CD4-positive, CD25-positive, alpha-beta regulatory T cell (primary cell): ENCODE measurements around the gene SMIM5. TPM values are rescaled to one million over a fixed set of nuclear protein-coding genes. Genes with fewer than 3 reads are reported as not detected.
A peak's percentile ranks its signal among the peaks of the same experiment; 100 is the strongest.
"Not testable (repeated sequence)": the region's sequence is repeated elsewhere in the genome, so short reads cannot be mapped to it uniquely, and the experiment has no call there.

ENCODE experiments used
- ATAC-seq, 2 donors: fragments of 150-1000 bp; cut with Tn5 transposase; one replicate each; pipeline ENCODE4 v1.10.0; 2021; ENCODE audit warnings: low read depth in 2 of 2, moderate number of reproducible peaks in 2 of 2, moderate library complexity in 1 of 2
- DNase-seq, 3 donors: peaks; one replicate each; pipeline versions ENCODE4 v3.0.0 to v3.0.0-alpha.2; 2012 to 2022; ENCODE audit warnings: mixed read lengths in 1 of 3
- H3K27ac ChIP-seq: one replicate; pipeline ENCODE4 v1.7.0; 2013; ENCODE audit warnings: mild to moderate bottlenecking, low read length; ENCODE audit not compliant: insufficient read depth, poor library complexity, severe bottlenecking
- H3K27me3 ChIP-seq: one replicate; pipeline ENCODE4 v1.7.0; 2013; ENCODE audit warnings: low read length; ENCODE audit not compliant: control insufficient read depth, insufficient read depth
- H3K36me3 ChIP-seq: one replicate; pipeline ENCODE4 v1.7.0; 2013; ENCODE audit warnings: mild to moderate bottlenecking, low read length, moderate library complexity; ENCODE audit not compliant: control insufficient read depth, insufficient read depth
- H3K4me1 ChIP-seq: 2 replicates; pipeline ENCODE4 v1.7.0; 2013; ENCODE audit warnings: mild to moderate bottlenecking, low read length; ENCODE audit not compliant: insufficient read depth, control insufficient read depth, poor library complexity, severe bottlenecking
- H3K4me3 ChIP-seq: one replicate; pipeline ENCODE4 v1.7.0; 2013; ENCODE audit warnings: low read depth, mild to moderate bottlenecking, low read length, moderate library complexity
- H3K9me3 ChIP-seq, 2 experiments: 1 replicate in 1 of 2; 2 replicates in 1 of 2; pipeline ENCODE4 v1.7.0; 2013; ENCODE audit warnings: low read length in 2 of 2, mild to moderate bottlenecking in 1 of 2, moderate library complexity in 1 of 2; ENCODE audit not compliant: control insufficient read depth in 2 of 2
- H3K27ac Mint-ChIP-seq, 3 donors: one replicate each; pipeline ENCODE4 v1.8.0; 2020 to 2022; ENCODE audit warnings: mild to moderate bottlenecking in 3 of 3, mixed read lengths in 3 of 3, moderate library complexity in 2 of 3
- H3K27me3 Mint-ChIP-seq: one replicate; pipeline ENCODE4 v1.8.0; 2022; ENCODE audit warnings: mild to moderate bottlenecking, mixed read lengths
- H3K36me3 Mint-ChIP-seq: one replicate; pipeline ENCODE4 v1.8.0; 2020; ENCODE audit warnings: mixed read lengths
- H3K4me1 Mint-ChIP-seq, 4 donors: one replicate each; pipeline ENCODE4 v1.8.0; 2020 to 2022; ENCODE audit warnings: mixed read lengths in 4 of 4, mild to moderate bottlenecking in 1 of 4
- H3K4me3 Mint-ChIP-seq, 4 donors: one replicate each; pipeline ENCODE4 v1.8.0; 2020 to 2022; ENCODE audit warnings: mild to moderate bottlenecking in 4 of 4, mixed read lengths in 4 of 4, moderate library complexity in 3 of 4
- H3K9me3 Mint-ChIP-seq, 7 donors: one replicate each; pipeline ENCODE4 v1.8.0; 2020 to 2022; ENCODE audit warnings: mixed read lengths in 7 of 7, mild to moderate bottlenecking in 3 of 7, moderate library complexity in 2 of 7
- polyA plus RNA-seq, 4 donors: library from polyadenylated mRNA; unstranded; fragments of 300-500 nt; fragmentation: Illumina TruSeq; gene quantifications; one replicate each; pipeline ENCODE4 v1.2.3, GENCODE V29; 2021
- total RNA-seq: library from RNA; stranded (reverse); gene quantifications from one replicate; pipeline ENCODE4 v1.2.3, GENCODE V29; 2022

Gene SMIM5
- total and polyA plus RNA-seq, 5 donors from 2014 or later, result 0.07 to 1.6 (median 0.10) TPM; not detected in 2

DNA sequence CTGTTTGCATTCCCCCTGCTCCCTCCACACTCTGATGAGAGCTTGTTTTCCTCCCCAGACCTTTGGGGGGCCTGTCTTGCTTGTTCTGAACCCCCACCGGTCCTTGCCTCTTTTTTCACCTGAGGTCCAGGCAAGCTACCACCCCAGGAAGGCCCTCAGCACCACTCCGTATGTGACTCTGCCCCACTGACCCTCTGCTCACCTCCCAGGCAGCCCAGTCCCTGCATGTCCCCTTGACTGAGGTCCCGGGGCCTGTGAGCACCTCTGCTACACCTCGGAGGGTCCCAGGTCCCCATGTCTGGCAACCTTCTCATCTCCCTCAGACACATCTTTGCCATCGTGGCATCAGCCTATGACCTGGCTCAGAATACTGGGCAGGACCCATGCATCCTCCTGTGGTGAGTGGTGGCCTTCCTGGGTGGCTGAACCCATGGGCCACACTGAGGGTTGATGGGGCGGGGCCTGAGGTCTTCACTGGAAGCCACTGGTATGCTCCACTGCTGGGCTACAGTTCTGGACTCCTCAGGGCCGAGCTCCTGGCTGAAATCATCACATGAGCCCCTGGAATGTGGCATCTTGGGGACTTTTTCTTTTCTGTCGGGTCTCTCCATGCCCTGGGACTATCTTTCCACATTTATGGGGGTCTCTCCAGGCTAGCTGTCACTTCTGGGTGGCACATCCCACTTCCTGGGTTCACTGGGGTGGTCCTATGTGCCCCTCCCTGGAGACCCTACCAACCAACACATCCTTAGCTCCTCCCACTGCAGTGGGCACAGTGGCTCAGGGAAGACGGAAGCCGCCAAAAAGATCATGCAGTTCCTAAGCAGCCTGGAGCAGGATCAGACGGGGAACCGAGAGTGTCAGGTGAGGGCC, 42.1 kb upstream of the SMIM5 start:
- no peaks in the 10 kb centered on the region for H3K36me3 Mint-ChIP-seq
- H3K27me3 Mint-ChIP-seq, result peaks cover 20% of the 10 kb centered on the region
- peak overlapping the region; percentile 26 to 82 (median 72) for H3K4me3 Mint-ChIP-seq
- Histone ChIP-seq H3K9me3 (no peaks in the 10 kb centered on the region), H3K27ac (no peak overlapping the region), H3K27me3 (peaks cover 6% of the 10 kb centered on the region), H3K4me3 (no peak overlapping the region), H3K36me3 (no peaks in the 10 kb centered on the region), H3K4me1 (peaks cover 22% of the 10 kb centered on the region)
- H3K9me3 Mint-ChIP-seq, result no peaks in the 10 kb centered on the region
- DNase-seq (no peak), ATAC-seq (no peak)
- H3K27ac Mint-ChIP-seq, result peak overlapping the region in 1 of 3 donors; percentile 59
- peaks cover 0 to 19% (median 8%) of the 10 kb centered on the region in 4 donors for H3K4me1 Mint-ChIP-seq

DNA sequence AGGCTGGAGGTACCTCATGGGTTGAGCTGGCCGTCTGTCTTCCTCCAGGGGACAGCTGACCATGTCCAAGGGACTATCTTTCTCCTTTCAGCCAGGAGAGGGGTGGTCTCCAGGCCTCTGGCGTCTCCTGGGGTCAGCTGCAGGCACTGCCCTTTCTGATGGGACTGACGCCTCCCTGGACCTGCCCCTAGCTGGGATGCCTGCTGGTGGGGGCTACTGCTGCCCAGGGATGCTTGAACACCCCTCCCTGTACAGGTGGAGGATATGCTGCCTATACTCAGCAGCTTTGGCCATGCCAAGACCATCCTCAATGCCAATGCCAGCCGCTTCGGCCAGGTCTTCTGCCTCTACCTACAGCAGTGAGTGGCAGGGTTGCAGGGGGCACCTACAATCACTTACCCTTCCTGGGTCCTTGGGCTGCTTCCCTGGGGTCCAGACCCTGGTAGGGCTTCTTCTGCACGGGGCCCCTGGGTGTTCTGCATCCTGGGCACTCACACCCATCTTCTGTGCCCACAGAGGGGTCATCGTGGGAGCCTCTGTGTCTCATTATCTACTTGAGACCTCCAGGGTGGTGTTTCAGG, 41.4 kb upstream of the SMIM5 start:
- DNase-seq (no peak), ATAC-seq (no peak)
- H3K9me3 ChIP-seq, result no peaks in the 10 kb centered on the region
- H3K36me3 Mint-ChIP-seq, result no peaks in the 10 kb centered on the region
- peaks cover 3% of the 10 kb centered on the region for H3K27me3 ChIP-seq
- peaks cover 13% of the 10 kb centered on the region for H3K27me3 Mint-ChIP-seq
- H3K4me1 Mint-ChIP-seq, result peaks cover 0 to 17% (median 8%) of the 10 kb centered on the region in 4 donors
- H3K27ac ChIP-seq, result no peak overlapping the region
- peaks cover 22% of the 10 kb centered on the region for H3K4me1 ChIP-seq
- H3K4me3 ChIP-seq, result no peak overlapping the region
- H3K36me3 ChIP-seq, result no peaks in the 10 kb centered on the region
- no peaks in the 10 kb centered on the region for H3K9me3 Mint-ChIP-seq
- no peak overlapping the region for H3K27ac Mint-ChIP-seq
- H3K4me3 Mint-ChIP-seq, result no peak overlapping the region

DNA sequence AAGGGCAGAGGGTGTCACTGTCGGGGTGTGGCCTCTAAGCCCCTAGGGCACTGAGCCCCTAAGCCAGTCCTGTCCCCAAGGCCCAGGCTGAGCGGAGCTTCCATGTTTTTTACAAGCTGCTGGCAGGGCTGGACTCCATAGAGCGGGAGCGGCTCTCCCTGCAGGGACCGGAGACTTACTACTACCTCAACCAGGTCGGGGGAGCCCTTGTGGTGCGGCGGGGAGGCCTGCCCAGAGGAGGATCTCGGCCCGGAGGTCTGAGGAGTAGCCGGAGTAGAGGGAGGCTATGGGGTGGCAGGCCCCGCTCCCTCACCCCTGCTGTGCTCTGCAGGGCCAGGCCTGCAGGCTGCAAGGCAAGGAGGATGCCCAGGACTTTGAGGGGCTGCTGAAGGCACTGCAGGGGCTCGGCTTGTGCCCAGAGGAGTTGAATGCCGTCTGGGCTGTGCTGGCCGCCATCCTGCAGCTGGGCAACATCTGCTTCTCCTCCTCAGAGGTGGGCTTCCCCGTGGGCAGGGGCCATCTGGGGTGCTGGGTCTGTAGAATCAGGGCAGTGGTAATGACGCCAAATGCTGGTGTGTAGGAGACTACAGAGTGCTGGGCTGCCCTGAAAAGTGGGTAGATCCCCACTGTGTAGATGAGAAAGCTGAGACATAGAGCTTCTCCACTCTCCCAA, 40.8 kb upstream of the SMIM5 start:
- Histone ChIP-seq H3K27ac (no peak overlapping the region), H3K9me3 (no peaks in the 10 kb centered on the region), H3K36me3 (no peaks in the 10 kb centered on the region), H3K4me3 (no peak overlapping the region), H3K4me1 (peaks cover 20% of the 10 kb centered on the region), H3K27me3 (no peaks in the 10 kb centered on the region)
- no peak for DNase-seq
- Mint-ChIP-seq H3K4me3 (no peak overlapping the region), H3K9me3 (no peaks in the 10 kb centered on the region), H3K27ac (peak overlapping the region in 1 of 3 donors; percentile 38), H3K27me3 (peaks cover 6% of the 10 kb centered on the region), H3K4me1 (peaks cover 0 to 12% (median 6%) of the 10 kb centered on the region in 4 donors), H3K36me3 (no peaks in the 10 kb centered on the region)
- ATAC-seq, result no peak

DNA sequence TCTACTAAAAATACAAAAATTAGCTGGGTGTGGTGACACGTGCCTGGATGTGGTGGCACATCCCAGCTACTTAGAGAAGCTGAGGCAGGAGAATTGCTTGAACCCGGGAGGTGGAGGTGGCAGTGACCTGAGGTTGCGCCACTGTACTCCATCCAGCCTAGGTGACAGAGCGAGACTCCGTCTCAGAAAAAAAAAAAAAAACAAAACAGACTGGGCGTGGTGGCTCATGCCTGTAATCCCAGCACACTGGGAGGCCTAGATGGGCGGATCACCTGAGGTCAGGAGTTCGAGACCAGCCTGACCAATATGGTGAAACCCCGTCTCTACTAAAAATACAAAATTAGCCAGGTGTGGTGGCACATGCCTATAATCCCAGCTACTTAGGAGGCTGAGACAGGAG, 39.8 kb upstream of the SMIM5 start:
- Mint-ChIP-seq H3K4me1 (peaks cover 0 to 12% (median 6%) of the 10 kb centered on the region in 4 donors), H3K4me3 (peak overlapping the region in 1 of 4 donors; percentile 47)
- not testable (repeated sequence) for H3K27ac ChIP-seq, H3K36me3 ChIP-seq, H3K27ac Mint-ChIP-seq, H3K36me3 Mint-ChIP-seq, H3K27me3 Mint-ChIP-seq, DNase-seq, H3K9me3 ChIP-seq, ATAC-seq, H3K27me3 ChIP-seq, H3K9me3 Mint-ChIP-seq, H3K4me3 ChIP-seq
- H3K4me1 ChIP-seq, result peaks cover 10% of the 10 kb centered on the region

DNA sequence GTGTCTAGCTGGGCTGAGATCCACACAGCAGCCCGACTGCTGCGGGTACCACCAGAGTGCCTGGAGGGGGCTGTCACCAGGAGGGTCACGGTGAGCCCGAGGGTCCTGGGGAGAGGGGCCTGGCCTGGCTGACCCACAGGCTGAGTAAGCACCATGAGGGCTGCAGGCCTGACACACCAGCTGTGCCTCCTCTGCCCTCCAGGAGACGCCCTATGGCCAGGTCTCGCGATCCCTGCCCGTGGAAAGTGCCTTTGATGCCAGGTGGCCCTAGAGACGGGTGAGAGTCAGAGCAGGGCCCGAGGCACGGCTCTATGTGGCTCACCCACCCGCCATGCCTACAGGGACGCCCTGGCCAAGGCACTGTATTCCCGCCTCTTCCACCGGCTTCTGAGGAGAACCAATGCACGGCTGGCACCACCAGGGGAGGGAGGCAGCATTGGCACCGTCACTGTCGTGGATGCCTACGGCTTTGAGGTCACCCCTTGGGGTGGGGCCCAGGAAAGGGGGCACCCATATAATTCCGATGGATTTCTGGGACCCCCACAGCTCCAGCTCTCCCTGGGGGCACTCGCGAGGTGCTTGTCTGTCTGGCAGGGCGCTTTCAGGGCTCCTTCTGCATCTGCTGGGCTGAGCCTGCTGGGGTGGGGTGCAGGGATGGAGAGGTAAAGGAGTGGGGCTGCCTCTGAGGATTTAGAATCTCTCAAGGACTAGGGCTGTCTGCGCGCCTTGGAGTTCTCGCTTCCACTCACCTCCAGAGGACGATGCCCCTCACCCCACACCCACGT, 38.5 kb upstream of the SMIM5 start:
- Histone ChIP-seq H3K36me3 (no peaks in the 10 kb centered on the region), H3K4me3 (no peak overlapping the region), H3K4me1 (peaks cover 3% of the 10 kb centered on the region), H3K27ac (no peak overlapping the region), H3K9me3 (no peaks in the 10 kb centered on the region), H3K27me3 (no peaks in the 10 kb centered on the region)
- no peak for DNase-seq
- Mint-ChIP-seq H3K36me3 (no peaks in the 10 kb centered on the region), H3K9me3 (no peaks in the 10 kb centered on the region), H3K27me3 (no peaks in the 10 kb centered on the region), H3K4me1 (peaks cover 0 to 12% (median 6%) of the 10 kb centered on the region in 4 donors), H3K27ac (no peak overlapping the region), H3K4me3 (no peak overlapping the region)
- no peak for ATAC-seq

DNA sequence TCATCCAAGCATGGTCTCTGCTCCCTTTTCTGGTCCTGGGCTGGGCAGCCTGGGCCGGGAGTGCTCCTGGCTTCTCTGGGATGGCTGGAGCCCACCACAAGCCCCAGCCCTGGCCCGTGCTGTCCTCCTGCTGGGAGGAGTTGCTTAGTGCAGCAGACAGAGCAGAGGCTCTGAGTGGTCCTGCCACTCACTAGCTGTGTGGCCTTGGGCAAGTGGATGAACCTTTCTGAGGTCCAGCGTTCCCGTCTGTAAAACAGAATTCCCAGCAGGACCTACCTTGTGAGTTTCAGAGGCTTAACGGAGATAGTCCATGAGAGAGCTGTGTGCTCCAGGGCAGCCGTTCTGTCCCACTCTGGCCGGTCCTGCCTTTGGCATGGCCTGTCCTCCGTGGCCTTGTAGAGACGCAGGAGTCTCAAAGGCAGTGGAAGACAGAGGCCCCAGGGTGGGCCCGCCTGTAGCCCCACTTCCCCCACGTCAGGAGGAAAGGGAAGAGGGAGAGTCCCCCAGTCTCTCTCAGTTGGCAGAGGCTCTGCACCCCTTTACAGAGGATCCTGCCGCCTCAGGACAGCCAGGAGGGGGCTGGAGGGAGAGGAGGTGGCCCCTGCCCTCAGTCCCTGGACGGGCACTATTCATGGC, 37.8 kb upstream of the SMIM5 start:
- H3K27me3 Mint-ChIP-seq, result no peaks in the 10 kb centered on the region
- DNase-seq (no peak), ATAC-seq (no peak)
- H3K27ac ChIP-seq, result no peak overlapping the region
- peaks cover 0 to 10% (median 4%) of the 10 kb centered on the region in 4 donors for H3K4me1 Mint-ChIP-seq
- H3K4me3 Mint-ChIP-seq, result no peak overlapping the region
- H3K9me3 Mint-ChIP-seq, result no peaks in the 10 kb centered on the region
- H3K4me1 ChIP-seq, result no peaks in the 10 kb centered on the region
- H3K4me3 ChIP-seq, result no peak overlapping the region
- H3K9me3 ChIP-seq, result no peaks in the 10 kb centered on the region
- H3K27ac Mint-ChIP-seq, result no peak overlapping the region
- H3K27me3 ChIP-seq, result no peaks in the 10 kb centered on the region
- H3K36me3 Mint-ChIP-seq, result no peaks in the 10 kb centered on the region
- H3K36me3 ChIP-seq, result no peaks in the 10 kb centered on the region

DNA sequence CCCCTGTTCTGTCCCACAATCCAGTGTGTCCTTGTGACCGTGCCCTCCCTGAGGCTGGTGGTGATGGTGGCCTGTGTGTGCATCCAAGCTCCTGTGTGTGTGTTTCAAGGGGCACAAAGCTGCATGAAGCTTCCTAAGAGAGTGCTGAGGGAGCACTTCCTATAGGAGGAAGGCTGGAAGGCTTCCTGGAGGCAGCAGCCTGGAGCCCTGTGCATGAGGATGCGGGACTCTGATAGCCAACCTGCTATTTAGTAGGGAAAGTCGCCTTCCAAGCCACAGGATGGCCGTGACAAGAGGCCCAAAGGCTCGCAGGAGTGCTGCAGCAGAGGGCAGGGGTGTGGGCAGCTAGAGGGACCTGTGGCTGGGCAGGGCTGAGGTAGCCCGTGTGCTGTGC, 37.3 kb upstream of the SMIM5 start:
- Histone ChIP-seq H3K4me3 (no peak overlapping the region), H3K9me3 (no peaks in the 10 kb centered on the region), H3K27me3 (no peaks in the 10 kb centered on the region), H3K27ac (no peak overlapping the region), H3K4me1 (no peaks in the 10 kb centered on the region), H3K36me3 (no peaks in the 10 kb centered on the region)
- H3K4me3 Mint-ChIP-seq, result no peak overlapping the region
- peaks cover 0 to 5% (median under 1%) of the 10 kb centered on the region in 4 donors for H3K4me1 Mint-ChIP-seq
- no peaks in the 10 kb centered on the region for H3K27me3 Mint-ChIP-seq
- no peak overlapping the region for H3K27ac Mint-ChIP-seq
- DNase-seq (no peak), ATAC-seq (no peak)
- H3K9me3 Mint-ChIP-seq, result no peaks in the 10 kb centered on the region
- H3K36me3 Mint-ChIP-seq, result no peaks in the 10 kb centered on the region
